SH-SY5Y (cell line): ENCODE measurements around the gene TBX2.

Source experiments
- GATA2 ChIP-seq: IDR thresholded peaks from 2 replicates; pipeline ENCODE4 v1.6.1; 2011; ENCODE audit warnings: mild to moderate bottlenecking, low read depth, low read length
- GATA3 ChIP-seq: IDR thresholded peaks from 2 replicates; pipeline ENCODE4 v1.6.1; 2011; ENCODE audit warnings: low read depth, mild to moderate bottlenecking, low read length, moderate library complexity

- no peak; the same call in 1 of the 2 replicates for TF ChIP-seq GATA2
- TF ChIP-seq GATA3 = no peak
Observed at GRCh38 chr17:61431594-61432311, 32.1 kb downstream of the TBX2 start.
